Measurements from ENCODE around the gene PSMD1. TPM values are rescaled to one million over a fixed set of nuclear protein-coding genes. Genes with fewer than 3 reads are reported as not detected.

The PSMD1 gene
- total RNA-seq, 1 experiment from 2014 or later = 245 TPM

GRCh38 chr2:231181860-231182512, 125.3 kb downstream of the PSMD1 start:
- TF ChIP-seq EZH2 (IDR thresholded peaks at IDR 0.05; ENCODE audit: borderline replicate concordance, low read depth, low read length, poor library complexity, severe bottlenecking) = no peak
- no peak for TF ChIP-seq CTCF (conservative IDR thresholded peaks at IDR 0.05; ENCODE audit: low read depth, low read length)
- CTCF ChIA-PET = interaction anchor here (0.6 kb wide), 1 partner anchor 9 kb away, joined by 5 read pairs; no protein-coding TSS in a partner anchor
- POLR2A ChIA-PET (ENCODE audit: low non-redundant PET) = no interaction called here
- no TSS peak for BruUV-seq (replicated peaks)
- no peaks in the 10 kb centered on the region for H3K36me3 ChIP-seq (ENCODE audit: insufficient read depth, low read length, poor library complexity, severe bottlenecking)
- no peak for DNase-seq (ENCODE audit: low spot score)
- H3K4me3 ChIP-seq (ENCODE audit: low read depth, low read length, poor library complexity, severe bottlenecking) = no peak overlapping the region
- no peaks in the 10 kb centered on the region for H3K4me1 ChIP-seq (ENCODE audit: insufficient read depth, low read length, poor library complexity, severe bottlenecking)
- H3K27ac ChIP-seq (ENCODE audit: low read depth, low read length, poor library complexity, severe bottlenecking) = no peak overlapping the region
- no peaks in the 10 kb centered on the region for H3K9me3 ChIP-seq (ENCODE audit: low read depth, low read length, poor library complexity, severe bottlenecking)
- no peaks in the 10 kb centered on the region for H3K27me3 ChIP-seq (replicated peaks; ENCODE audit: insufficient read depth, low read depth, low read length, poor library complexity)
- intact Hi-C loops (cut with micrococcal nuclease; ENCODE audit: unreplicated experiment) = no loop called here

- ChIA-PET POLR2A (ENCODE audit: low non-redundant PET) (no interaction called here), CTCF (no interaction called here)
- Histone ChIP-seq H3K36me3 (ENCODE audit: insufficient read depth, low read length, poor library complexity, severe bottlenecking) (no peaks in the 10 kb centered on the region), H3K4me3 (ENCODE audit: low read depth, low read length, poor library complexity, severe bottlenecking) (no peak overlapping the region), H3K27me3 (replicated peaks; ENCODE audit: insufficient read depth, low read depth, low read length, poor library complexity) (no peaks in the 10 kb centered on the region), H3K27ac (ENCODE audit: low read depth, low read length, poor library complexity, severe bottlenecking) (no peak overlapping the region), H3K4me1 (ENCODE audit: insufficient read depth, low read length, poor library complexity, severe bottlenecking) (no peaks in the 10 kb centered on the region), H3K9me3 (ENCODE audit: low read depth, low read length, poor library complexity, severe bottlenecking) (no peaks in the 10 kb centered on the region)
- no TSS peak for BruUV-seq (replicated peaks)
- intact Hi-C loops (cut with micrococcal nuclease; ENCODE audit: unreplicated experiment) = no loop called here
- TF ChIP-seq EZH2 (IDR thresholded peaks at IDR 0.05; ENCODE audit: borderline replicate concordance, low read depth, low read length, poor library complexity, severe bottlenecking) (no peak), CTCF (conservative IDR thresholded peaks at IDR 0.05; ENCODE audit: low read depth, low read length) (no peak)
- no peak for DNase-seq (ENCODE audit: low spot score)
These were observed 125.8 kb downstream of the PSMD1 start for GRCh38 chr2:231182513-231182899.

- Histone ChIP-seq H3K27ac (ENCODE audit: low read depth, low read length, poor library complexity, severe bottlenecking) (no peak overlapping the region), H3K4me1 (ENCODE audit: insufficient read depth, low read length, poor library complexity, severe bottlenecking) (no peaks in the 10 kb centered on the region), H3K4me3 (ENCODE audit: low read depth, low read length, poor library complexity, severe bottlenecking) (no peak overlapping the region), H3K36me3 (ENCODE audit: insufficient read depth, low read length, poor library complexity, severe bottlenecking) (no peaks in the 10 kb centered on the region), H3K27me3 (replicated peaks; ENCODE audit: insufficient read depth, low read depth, low read length, poor library complexity) (no peaks in the 10 kb centered on the region), H3K9me3 (ENCODE audit: low read depth, low read length, poor library complexity, severe bottlenecking) (no peaks in the 10 kb centered on the region)
- no peak for DNase-seq (ENCODE audit: low spot score)
- CTCF ChIA-PET = no interaction called here
- POLR2A ChIA-PET (ENCODE audit: low non-redundant PET) = no interaction called here
- TF ChIP-seq CTCF (conservative IDR thresholded peaks at IDR 0.05; ENCODE audit: low read depth, low read length) (no peak), EZH2 (IDR thresholded peaks at IDR 0.05; ENCODE audit: borderline replicate concordance, low read depth, low read length, poor library complexity, severe bottlenecking) (no peak)
- no TSS peak for BruUV-seq (replicated peaks)
- intact Hi-C loops (cut with micrococcal nuclease; ENCODE audit: unreplicated experiment) = no loop called here
These were observed 127.2 kb downstream of the PSMD1 start for GRCh38 chr2:231183851-231184250.
